MV-4-11 (cell line): ENCODE results near the gene CPAMD8.

Experiments used
- DNase-seq: peaks from one replicate; lab custom pipeline; 2025; lab: John Stamatoyannopoulos, UW

Gene CPAMD8

DNA sequence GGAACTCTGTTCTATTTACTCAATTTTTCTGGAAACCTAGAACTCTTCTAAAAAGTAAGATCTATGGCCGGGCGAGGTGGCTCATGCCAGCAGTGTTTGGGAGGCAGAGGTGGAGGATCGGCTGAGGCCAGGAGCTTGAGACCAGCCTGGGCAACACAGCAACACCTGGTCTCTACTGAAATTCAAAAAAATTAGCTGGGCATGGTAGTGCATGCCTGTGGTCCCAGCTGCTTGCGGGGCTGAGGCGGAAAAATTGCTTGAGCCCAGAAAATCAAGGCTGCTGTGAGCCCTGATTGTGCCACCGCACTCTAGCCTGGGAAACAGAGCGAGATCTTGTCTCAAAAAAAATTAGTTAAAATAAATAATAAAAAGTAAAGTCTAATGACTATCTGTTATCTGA is 109.2 kb downstream of the CPAMD8 start:
- DNase-seq, result no peak

GRCh38 chr19:16915734-16916133 is 110.9 kb downstream of the CPAMD8 start:
- no peak for DNase-seq

DNA sequence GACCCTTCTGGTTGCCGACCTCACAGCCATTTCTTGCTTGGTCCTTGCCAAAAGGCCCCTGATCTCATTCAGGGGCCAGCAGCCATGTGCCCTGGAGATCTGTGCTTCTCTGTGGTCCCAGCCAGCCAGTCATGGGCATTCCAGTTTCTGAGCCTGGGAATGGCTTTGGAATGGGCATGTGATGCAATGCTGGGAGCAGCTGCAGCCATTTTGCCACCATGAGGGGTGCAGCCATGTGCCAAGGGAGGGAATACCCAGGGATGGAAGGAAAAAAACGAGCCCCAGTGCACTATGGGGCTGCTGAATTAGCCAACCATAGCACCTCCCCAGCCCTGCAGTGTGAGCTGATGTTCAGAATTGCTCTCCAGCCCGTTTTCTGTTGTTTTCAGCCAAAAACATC is 111.5 kb downstream of the CPAMD8 start:
- DNase-seq, result no peak

DNA sequence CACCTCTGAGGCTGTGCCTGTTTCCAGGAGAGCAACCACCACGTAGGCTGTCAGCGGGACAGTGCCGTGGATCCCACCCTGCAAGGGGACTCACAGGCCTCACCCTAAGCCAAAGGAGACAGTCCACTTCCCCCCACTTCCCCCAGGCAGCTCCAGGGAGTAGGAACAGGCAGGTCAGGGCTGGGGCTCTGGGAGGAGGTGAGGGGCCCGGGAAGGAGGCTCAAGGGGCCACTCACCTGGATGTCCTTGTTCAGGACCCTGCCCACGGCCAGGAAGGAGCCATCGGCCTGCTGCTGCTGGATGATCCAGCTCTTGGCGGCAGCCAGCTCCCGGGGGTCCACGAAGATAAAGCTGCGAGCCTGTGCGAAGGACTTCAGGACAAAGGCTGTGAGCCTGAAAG is 112.2 kb downstream of the CPAMD8 start:
- no peak for DNase-seq

GRCh38 chr19:16912780-16913179 is 113.8 kb downstream of the CPAMD8 start:
- no peak for DNase-seq

DNA sequence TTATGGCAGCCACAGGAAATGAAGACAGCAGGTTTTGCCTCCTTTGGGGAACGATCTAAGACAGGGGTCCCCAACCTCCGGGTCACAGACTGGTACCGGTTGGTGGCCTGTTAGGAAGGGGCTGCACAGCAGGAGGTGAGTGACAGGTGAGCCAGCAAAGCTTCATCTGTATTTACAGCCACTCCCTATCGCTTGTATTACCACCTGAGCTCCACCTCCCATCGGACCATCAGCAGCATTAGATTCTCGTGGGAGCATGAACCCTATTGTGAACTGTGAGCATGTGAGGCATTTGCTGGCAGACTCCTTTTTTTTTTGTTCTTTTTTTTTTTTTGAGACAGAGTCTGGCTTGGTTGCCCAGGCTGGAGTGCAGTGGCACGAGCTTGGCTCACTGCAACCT is 115.6 kb downstream of the CPAMD8 start:
- no peak for DNase-seq

DNA sequence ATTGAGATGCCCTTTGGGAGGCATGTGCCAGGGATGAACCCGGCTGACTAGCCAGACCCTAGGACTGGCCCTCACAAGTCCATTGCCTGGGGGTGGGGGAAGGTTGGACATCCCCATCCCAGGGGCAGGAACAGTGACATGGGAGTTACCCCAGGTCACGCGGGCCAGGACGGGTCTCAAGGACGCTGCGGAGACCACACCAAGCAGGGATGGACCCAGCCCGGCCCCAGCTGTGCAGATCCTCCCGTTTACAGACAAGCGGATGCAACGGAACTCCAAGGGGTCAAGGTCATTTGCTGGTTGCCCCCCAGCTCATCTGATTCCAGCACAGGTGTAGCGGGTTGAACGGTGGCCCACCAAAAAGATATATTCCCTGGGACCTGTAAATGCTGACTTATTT is 117.9 kb downstream of the CPAMD8 start:
- no peak for DNase-seq

DNA sequence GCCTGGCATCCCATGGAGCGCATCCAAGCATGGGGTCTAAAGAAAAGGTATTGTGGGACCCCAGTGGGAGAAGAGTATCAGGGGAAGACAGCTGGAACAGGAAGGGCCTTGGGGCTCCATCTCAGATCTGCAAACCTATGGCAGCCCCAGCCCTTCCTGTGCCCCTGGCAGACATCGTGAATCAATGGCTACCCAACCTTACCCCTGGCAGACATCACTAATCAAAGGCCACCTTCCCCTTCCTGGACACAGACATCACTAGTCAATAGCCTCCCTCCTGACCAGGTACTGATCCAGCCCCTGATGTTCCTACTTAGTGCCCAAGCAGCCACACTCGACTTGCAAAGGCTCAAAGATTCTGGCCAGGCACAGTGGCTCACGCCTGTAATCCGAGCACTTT is 122.0 kb downstream of the CPAMD8 start:
- no peak for DNase-seq

DNA sequence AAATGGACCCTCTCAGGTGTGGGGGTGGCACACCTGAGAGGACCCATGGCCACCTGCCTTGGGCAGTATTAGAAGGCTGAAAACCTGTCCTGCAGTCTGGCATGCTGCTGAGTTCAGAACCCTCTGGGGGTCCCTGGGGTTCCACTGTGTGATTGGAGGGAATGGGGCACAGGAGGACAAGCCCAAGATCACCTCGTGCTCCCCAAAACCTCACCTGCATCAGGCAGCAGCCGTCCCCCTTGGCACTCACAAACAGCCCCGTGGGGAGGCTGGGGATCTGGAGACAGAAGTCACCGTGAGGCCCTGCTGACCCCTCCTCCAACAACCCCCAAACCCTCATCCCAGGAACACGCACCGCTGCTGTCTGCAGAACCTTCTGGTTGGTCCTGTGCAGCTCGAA is 123.3 kb downstream of the CPAMD8 start:
- no peak for DNase-seq

GRCh38 chr19:16902545-16902944 is 124.1 kb downstream of the CPAMD8 start:
- no peak for DNase-seq

GRCh38 chr19:16901491-16902175 is 125.0 kb downstream of the CPAMD8 start:
- no peak for DNase-seq

GRCh38 chr19:16899566-16900075 is 127.0 kb downstream of the CPAMD8 start:
- DNase-seq, result peak; percentile 78

- DNase-seq, result no peak
Measured at GRCh38 chr19:16898361-16899015, 128.1 kb downstream of the CPAMD8 start.

DNA sequence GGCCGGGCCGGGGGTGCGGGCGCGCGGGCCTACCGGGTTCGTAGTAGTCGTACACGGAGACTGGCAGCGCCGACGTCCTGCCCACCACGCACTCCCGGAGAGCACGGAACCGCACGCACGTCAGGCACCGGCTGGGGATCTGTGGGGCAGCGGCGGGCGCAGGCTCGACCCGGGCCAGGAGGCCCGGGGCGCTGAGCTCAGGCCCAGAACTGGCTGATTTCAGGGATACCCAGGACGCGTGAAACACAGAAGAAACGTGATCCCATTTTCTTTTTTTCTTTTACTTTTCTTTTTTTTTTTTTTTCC is 128.8 kb downstream of the CPAMD8 start:
- DNase-seq, result no peak

- peak; percentile 75 for DNase-seq
Measured at GRCh38 chr19:16897029-16897855, 129.4 kb downstream of the CPAMD8 start.

GRCh38 chr19:16896146-16897028 is 130.2 kb downstream of the CPAMD8 start:
- DNase-seq, result peak; percentile 60

- no peak for DNase-seq
Measured at GRCh38 chr19:16895467-16896145, 131.0 kb downstream of the CPAMD8 start.

GRCh38 chr19:16894080-16894479 is 132.5 kb downstream of the CPAMD8 start:
- DNase-seq, result no peak

- no peak for DNase-seq
Measured at GRCh38 chr19:16893686-16893989, 133.0 kb downstream of the CPAMD8 start.

DNA sequence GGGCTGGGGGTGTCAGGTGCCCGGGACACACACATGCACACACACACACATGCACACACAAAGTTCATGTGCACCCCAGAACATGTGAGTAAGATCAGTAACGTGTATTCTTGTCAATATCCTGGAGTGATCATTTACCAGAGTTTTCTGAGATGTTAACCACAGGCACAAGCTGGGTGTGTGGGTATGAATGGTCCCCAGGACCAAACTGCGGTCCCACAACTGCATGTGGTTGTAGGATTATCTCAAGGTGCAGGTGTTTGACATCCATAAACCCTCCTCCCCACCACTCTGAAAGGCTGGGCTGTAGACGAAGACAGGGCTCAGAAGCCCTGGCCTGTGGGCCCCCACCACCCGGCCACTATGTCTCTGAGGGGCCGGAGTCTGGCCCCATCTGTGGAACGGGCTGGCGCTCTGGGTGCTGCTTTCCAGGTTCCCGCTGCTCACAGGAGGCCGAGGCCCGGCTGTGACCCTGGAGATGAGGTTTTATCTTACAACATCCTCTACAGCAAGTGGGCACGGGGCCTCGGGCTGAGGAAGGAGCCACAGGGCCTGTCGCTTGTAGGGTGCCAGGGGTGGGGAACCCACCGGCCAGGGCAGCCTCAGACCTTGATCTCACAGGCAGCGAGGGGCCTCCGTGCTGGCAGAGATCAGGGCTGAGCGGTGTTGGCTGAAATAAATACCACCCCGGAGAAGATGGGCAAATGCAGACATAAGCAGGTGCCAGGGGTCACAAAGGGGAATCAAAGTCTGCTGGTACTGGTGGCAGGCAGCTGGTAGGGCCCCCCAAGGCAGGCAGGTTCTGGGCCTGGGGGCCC is 133.5 kb downstream of the CPAMD8 start:
- no peak for DNase-seq

GRCh38 chr19:16892436-16892835 is 134.2 kb downstream of the CPAMD8 start:
- DNase-seq, result no peak
